Left renal pelvis (tissue), 4 donors: Measurements from ENCODE around the gene AP1B1. TPM values are rescaled to one million over a fixed set of nuclear protein-coding genes. Genes with fewer than 3 reads are reported as not detected.

Experiments used
- DNase-seq, 4 donors: peaks; one replicate each; pipeline ENCODE4 v3.0.0-alpha.2; 2013; ENCODE audit warnings: low read depth in 4 of 4, low spot score in 3 of 4
- polyA plus RNA-seq, 4 donors: library from polyadenylated mRNA; unstranded; fragments of 120-200 nt; gene quantifications; one replicate each; pipeline ENCODE4 v1.2.1, GENCODE V29; 2013; ENCODE audit not compliant: insufficient read length in 4 of 4

Gene AP1B1
- polyA plus RNA-seq, 4 donors: 29.0 to 48.7 (median 42.6) TPM

GRCh38 chr22:29315286-29316140, 72.9 kb downstream of the AP1B1 start, which contains the start of gene RASL10A:
RASL10A (minus strand) TSS chr22:29315697; CDS start chr22:29315246, 451 bp downstream.
- no peak for DNase-seq

DNA sequence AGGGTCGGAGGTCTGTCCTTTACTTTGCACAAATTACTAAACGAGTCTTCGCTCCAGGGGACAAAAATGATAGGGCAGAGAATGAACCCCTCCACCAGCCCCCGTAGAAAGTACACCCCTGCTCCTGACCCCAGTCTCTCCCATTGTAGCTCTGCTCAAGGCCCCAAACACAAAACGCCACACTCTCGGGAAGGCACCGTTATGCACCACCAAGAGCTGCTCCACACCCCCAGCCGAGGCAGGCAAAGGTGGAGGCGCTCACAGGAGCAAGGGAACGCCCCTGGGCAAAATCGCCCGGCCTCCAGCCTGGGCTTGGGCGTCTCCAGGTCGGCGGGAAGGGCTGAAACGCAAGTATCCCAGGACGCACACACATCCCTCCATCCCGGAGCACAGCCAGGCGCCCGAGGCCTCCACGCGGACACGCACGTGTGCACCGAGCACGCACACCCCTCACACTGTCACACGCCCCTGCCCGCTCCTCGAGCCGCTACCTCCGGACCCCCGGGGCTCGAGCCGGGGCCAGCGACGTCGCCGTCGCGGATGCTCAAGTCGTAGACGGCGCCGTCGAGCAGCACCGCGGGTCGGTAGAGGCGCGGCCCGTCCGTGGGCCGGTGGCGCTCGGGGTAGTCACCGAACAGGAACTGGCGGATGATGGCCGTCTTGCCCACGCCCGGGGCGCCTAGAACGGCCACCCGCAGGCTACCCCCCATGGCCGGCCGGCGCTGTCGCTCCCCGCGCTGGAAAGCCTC, 73.7 kb downstream of the AP1B1 start:
- DNase-seq: no peak

DNA sequence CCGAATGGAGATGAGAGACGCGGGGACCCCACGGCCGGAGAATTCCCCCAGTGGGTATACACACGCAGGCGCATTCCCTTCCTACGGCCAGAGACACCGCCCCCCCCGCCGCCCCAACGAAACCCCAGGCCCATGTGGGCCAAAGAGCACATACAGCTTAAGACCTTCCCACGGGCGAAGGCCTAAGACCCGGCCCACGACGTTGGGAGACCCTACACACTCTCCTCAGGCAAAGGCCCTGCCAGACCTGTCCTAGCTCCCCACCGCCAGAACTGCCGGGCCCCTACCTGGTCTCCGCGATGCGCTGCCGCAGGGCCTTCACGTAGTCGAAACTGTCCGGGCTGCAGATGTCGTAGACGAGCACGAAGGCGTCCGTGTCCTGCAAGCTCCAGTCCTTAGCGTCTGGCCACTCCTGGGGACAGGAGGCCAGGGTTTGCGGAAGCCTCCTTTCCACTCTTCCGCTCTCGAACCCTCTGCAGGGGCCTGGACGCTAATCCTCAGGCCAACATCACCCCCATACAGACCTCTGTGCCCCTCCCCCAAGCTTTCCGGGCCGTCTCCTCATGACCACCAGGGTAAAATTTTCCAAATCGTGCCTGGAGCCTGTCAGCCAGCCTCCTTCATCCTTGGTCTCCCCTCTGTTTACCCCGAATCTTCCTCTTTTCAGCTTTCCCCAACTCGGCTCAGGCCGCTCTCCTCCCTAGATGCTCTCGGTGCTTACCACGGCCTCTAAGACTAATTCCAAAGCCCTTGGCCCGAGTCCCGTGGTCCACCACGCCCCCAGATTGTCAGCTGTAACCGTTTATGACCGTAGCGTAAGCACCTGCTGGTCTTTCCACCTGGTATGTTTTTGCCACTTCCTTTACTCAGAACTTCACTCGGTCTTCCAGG, 74.5 kb downstream of the AP1B1 start:
- no peak for DNase-seq

DNA sequence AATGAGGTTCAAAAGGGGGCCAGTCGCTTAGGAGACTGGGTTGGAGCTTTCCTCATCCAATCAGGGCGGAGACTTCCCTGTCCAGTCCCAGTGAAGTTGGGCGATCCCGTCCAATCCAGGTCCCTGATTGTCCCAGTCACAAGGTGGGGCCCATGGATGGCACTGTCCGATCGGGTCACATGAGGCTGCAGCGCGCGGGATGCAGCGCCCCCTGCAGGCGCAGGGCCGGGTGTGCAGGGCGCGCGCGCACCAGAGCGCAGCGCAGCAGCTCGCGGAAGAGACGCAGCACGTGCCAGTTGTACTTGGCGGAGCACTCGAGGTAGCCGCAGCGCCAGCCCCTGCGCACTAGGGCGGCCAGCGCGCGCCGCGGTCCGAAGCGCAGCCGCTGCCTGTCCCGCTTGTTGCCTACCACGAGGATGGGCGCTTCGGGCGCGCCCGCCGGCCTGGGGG, 75.2 kb downstream of the AP1B1 start:
- no peak for DNase-seq

DNA sequence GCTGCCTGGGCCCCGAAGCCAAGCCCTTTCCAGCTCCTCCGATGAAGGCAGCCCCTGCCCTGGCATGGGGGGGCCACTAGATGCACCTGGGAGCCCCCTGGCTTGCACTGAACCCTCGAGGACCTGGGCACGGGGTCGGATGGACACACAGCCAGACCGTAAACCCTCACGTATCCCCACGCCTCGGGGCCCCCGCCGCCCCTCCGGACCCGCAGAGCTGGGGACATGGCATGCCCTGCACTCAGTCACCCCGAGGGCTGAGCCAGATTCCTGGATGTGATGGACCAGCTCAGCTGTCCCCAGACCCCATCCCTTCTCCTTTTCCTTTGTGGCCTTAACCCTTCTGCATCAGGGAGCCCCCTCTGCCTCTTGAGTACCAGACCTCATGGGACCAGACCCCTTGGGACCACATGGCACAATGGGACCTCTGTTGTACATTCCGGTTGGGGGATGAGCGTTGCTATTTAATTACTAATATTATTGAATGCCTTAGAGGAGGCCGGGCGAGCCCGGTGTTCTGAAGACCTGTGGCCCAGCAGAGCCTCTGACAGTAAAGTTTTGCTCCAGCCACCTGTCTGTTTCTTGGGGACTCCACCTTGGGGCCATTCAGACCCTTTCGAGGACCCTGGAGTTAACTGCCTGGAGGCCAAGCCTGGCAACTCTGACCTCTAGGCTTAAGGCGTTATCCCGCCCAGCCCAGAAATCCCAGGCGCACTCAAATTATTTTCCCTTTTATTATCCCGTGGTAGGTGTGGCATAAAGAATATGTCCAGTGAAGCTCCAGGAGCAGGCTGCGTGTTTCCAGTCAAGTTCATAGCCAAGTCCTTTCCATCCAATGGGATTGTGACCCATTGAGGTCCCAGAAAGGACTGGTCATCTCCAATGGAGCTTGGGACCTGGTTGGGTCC, 75.9 kb downstream of the AP1B1 start:
- no peak for DNase-seq

DNA sequence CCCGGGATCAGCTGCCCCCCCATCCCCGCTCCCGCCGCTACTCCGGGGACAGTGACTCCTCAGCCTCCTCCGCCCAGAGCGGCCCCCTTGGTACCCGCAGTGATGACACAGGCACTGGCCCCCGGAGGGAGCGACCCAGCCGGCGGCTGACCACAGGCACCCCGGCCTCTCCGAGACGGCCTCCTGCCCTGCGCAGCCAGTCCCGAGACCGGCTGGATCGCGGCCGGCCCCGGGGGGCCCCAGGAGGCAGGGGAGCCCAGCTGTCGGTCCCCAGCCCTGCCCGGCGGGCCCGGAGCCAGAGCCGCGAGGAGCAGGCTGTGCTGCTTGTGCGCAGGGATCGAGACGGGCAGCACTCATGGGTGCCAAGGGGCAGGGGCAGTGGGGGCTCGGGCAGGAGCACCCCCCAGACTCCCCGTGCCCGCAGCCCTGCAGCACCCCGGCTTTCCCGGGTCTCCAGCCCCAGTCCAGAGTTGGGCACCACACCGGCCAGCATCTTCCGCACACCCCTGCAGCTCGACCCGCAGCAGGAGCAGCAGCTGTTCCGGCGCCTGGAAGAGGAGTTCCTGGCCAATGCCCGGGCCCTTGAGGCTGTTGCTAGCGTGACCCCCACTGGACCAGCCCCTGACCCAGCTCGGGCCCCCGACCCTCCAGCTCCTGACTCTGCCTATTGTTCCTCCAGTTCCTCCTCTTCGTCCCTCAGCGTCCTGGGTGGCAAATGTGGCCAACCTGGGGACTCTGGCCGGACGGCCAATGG, 76.7 kb downstream of the AP1B1 start:
- DNase-seq: no peak

GRCh38 chr22:29310863-29311339, 77.5 kb downstream of the AP1B1 start:
- peak in 3 of 4 donors; percentile 60 to 82 (median 80) for DNase-seq

DNA sequence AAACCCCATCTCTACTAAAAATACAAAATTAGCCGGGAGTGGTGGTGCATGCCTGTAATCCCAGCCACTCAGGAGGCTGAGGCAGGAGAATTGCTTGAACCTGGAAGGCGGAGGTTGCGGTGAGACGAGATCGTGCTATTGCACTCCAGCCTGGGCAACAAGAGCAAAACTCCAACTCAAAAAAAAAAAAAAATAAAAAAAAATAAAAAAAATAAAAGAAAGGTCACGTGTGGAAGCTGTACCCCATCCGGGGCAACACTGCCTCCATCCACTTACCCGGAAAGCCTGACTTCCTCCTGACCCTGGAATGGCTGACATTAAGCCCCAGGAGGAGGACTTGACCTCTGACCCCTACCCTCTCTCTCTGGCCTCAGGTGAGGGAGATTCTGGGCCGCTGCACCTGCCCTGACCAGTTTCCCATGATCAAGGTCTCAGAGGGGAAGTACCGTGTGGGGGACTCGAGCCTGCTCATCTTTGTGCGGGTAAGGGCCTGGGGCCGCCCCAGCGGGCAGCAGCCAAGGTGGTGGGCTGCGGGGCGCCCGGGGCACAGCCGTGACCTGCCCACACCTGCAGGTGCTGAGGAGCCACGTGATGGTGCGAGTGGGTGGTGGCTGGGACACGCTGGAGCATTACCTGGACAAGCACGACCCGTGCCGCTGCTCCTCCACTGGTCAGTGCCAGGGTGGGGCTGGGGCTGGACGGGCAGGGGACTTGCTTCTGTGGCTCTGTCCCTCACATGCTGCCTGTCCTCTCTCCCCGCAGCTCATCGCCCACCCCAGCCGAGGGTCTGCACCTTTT, 78.1 kb downstream of the AP1B1 start:
- no peak for DNase-seq

DNA sequence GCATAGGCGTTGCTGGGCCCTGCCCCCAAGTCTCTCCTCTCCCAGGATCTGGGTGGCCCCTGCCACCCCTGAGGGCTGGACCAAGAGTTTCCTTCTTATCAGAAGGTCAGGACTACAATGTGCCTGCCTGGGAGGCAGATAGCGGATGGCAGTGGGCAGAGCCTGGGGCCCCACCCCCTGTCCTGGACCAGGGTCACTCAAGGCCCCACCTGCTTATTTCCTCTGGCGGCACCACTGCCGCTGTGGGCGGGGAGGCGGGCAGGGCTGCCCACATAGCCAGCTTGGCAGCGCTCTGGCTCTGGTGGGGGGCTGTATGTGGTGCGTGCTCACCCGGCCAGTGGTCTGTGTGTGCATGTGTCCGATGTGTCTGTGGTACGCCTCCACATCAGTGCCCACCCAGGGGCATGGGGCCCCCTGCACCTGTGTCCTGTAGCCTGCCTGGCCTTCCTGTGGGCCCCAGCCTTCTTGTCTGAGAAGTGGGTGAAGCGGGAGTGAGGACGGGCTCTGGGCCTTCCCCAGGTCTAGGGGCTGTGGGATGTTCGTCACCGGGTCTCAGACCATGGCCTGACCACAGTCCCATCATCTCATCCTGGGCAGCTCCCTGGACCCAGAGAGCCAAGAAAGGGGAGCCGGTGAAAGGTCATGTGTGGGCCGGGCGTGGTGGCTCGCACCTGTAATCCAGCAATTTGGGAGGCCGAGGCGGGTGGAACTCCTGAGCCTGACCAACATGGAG, 78.9 kb downstream of the AP1B1 start:
- no peak for DNase-seq

DNA sequence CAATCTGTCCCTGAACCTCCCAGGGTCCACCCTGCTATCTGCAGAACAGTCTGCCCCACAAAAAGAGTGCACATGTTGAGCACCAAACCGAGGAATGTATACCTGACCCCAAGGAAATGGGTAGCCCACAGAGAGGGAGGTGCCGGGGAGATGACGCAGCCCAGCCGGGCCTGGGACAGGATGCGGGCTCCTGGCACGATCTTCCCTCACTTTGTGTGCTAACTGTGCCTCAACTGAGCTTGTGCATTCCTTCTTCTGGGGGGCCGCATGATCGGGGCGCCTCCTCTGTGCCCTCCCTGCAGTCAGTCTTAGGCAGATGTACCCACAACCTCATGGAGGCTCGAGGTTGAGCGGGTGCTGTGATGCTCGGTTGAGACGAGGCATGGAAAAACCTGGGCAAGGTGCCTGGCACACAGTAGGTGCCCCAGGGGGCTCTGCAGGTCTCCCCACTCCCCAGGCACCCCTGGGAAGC, 79.5 kb downstream of the AP1B1 start:
- DNase-seq: no peak

- no peak for DNase-seq
Measured at GRCh38 chr22:29308148-29308790, 80.1 kb downstream of the AP1B1 start.

DNA sequence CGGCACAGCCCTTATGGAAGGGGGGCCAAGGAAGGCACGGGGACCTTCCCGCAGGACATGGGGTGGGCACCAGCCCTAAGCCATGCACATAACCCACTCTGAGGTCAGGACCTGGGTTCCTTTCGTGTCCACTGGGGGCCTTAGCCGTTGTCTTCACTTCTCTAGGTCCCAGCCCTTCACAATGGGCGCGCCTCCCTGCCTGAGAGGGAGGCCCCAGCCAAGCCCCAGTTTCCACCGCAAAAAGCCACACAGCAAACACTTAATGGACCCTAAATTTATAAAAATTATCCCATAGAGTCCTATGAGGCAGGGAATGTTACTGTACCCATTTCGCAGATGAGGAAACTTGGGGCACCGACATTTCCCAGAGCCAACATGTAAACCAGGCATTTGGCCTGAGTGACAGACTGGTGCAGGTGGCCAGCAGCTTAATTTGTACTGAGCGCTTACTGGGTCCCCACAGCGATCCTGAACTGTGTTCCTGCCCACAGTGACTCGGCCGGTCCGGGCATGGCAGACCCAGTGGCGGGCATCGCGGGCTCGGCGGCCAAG, 80.7 kb downstream of the AP1B1 start:
- no peak for DNase-seq

DNA sequence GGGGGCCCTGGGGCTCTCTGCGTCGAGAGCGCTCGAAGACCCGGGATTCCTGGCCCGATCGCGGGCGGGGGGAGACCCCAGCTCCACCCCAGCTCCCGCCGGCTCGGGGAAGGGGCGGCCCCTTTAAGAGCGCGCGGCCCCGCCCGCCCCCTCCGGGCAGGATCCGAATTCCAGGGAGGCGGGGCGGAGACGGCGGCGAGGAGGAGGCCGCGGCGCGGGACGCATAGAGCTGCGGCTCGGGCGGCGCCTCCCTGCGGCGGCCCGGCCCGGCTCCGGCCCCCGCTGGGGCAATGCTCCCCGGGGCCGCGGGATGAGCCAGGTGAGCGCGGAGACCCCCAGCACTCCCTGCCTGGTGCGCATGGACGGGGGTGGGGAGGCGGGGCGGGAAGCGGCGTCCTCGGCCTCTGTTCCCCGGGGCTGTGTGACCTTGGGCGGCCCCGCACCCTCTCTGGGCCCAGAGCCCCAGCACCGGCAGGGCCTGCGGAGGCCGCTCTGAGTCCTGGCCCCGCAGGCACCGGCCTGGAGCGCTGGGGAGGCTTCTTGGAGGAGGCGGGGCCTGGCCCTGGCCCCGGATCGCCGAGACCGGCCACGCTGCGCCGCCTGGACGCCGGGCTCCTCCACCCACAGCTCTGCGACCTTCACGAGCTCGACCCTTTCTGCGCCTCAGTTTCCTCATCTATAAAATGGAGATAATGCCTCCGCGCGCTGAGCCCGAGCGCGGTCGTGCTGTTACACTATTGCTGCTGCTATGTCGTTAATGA, 81.4 kb downstream of the AP1B1 start:
- DNase-seq: peak in 3 of 4 donors; percentile 56 to 64 (median 64)

DNA sequence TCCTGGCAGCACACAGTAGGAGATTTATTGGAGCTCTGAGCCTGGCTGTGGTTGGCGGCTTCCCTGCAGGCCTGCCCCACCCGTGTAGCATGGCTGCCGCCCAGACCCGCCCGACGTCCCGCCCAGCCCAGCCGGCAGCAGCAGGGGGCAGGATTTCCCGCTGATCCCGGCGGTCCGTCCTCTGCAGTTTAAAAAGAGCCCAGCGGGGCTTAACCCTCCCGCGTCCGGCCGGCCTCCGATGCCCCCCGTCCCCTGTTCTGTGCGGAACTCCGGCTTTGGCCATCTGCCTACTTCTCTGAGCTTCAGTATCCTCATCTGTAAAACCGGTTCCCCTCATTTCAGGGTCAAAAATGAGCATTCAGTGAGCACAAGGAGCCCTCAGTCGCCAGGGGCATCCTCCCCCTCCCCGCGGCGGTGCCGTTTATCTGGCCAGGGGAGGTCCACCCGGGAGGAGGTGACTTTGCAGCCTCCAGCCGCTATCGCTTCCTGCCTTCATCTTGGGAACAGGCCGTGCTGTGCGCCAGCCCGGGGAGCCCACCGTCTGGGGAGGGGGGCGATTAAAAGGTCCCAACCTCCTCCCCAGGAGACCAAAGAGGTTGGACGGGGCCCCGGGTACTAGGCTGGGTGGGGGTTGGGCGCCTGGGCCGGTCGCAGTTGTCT, 82.1 kb downstream of the AP1B1 start, which contains the start of gene GAS2L1:
Gene GAS2L1, plus strand, starts transcription at position 476 of the 660 bp plus-strand sequence. CDS start 1,456 bp downstream, outside the sequence.
- DNase-seq: peak in 2 of 4 donors; percentile 52 to 57

GRCh38 chr22:29305836-29306174, 82.6 kb downstream of the AP1B1 start:
- DNase-seq: no peak
